GM18868 (cell line): ENCODE measurements around the gene DND1.
A peak's percentile ranks its signal among the peaks of the same experiment; 100 is the strongest.
"Not testable (repeated sequence)": the region's sequence is repeated elsewhere in the genome, so short reads cannot be mapped to it uniquely, and the experiment has no call there.

ENCODE experiments used
- ATAC-seq: cut with Tn5 transposase; IDR thresholded peaks from one replicate; pipeline ENCODE4 v1.9.1; 2021; ENCODE audit warnings: mild to moderate bottlenecking, moderate library complexity; ENCODE audit not compliant: unreplicated experiment

The DND1 gene

GRCh38 chr5:140631831-140632365 is 41.5 kb downstream of the DND1 start:
- ATAC-seq, result peak; percentile 39

- ATAC-seq, result no peak
These were observed 42.3 kb downstream of the DND1 start for GRCh38 chr5:140631036-140631417.

GRCh38 chr5:140630292-140631035 is 42.9 kb downstream of the DND1 start:
- ATAC-seq, result no peak

GRCh38 chr5:140628711-140629110 is 44.7 kb downstream of the DND1 start:
- ATAC-seq, result no peak

DNA sequence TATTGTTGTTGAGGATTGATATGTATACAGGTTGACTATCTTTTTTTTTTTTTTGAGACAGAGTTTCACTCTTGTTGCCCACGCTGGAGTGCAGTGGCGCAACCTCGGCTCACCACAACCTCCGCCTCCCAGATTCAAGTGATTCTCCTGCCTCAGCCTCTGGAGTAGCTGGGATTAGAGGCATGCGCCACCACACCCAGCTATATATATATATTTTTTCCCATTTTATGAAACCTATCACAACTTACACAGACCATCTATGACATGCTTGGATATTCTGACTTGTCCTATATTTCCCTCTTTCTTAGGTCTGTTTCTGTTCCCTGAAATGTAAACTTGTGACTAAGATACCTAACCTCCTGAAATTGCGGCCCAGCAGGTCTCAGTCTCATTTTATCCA is 45.4 kb downstream of the DND1 start:
- ATAC-seq, result no peak

- not testable (repeated sequence) for ATAC-seq
These were observed 48.5 kb downstream of the DND1 start for GRCh38 chr5:140624886-140625285.

- ATAC-seq, result not testable (repeated sequence)
These were observed 50.3 kb downstream of the DND1 start for GRCh38 chr5:140623061-140623460.

DNA sequence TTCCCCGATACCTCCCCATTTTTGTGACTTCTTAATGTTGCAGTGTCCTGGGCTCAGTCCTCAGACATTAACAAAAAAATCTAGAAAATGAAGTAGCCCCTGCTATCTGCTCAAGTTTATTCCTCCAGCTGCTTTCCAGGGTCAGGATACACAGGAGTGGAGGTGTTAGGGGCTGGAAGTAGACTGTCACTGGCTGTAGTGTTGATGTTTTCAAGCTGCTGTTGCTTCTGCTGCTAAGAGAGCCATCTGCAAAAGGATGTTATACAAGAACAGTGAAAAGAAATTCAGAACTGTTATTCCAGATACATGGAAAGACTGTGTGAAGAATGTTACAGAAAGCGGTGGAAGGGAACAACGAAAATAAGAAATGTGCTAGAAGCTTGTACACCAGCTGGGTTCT is 51.1 kb downstream of the DND1 start:
- ATAC-seq, result no peak
